UCSD-AML1 (cell line): Measurements from ENCODE around the gene BROX.
"Not testable (repeated sequence)": the region's sequence is repeated elsewhere in the genome, so short reads cannot be mapped to it uniquely, and the experiment has no call there.

Experiments
- DNase-seq: peaks from one replicate; lab custom pipeline; 2025; ENCODE audit not compliant: unreplicated experiment; lab: John Stamatoyannopoulos, UW

Gene BROX

DNA sequence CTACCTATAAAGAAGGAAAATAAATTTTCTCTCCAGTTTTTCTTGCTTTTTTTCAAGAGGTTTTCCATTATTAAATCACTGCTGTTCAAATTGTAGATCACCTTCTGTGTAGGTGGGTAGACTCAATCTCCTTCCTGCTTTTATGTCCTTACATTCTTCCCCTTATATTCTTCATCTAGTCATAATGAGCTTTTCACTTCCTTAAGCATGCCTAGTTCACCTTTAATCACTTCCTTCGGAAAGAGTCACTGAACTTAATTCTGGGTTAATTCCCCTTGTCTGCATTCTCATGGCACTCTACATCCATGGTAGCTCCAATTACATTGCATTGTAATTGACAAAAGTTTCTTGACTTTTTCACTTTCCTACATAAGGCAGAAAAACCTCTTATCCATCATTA, 18.5 kb downstream of the BROX start:
- no peak for DNase-seq

DNA sequence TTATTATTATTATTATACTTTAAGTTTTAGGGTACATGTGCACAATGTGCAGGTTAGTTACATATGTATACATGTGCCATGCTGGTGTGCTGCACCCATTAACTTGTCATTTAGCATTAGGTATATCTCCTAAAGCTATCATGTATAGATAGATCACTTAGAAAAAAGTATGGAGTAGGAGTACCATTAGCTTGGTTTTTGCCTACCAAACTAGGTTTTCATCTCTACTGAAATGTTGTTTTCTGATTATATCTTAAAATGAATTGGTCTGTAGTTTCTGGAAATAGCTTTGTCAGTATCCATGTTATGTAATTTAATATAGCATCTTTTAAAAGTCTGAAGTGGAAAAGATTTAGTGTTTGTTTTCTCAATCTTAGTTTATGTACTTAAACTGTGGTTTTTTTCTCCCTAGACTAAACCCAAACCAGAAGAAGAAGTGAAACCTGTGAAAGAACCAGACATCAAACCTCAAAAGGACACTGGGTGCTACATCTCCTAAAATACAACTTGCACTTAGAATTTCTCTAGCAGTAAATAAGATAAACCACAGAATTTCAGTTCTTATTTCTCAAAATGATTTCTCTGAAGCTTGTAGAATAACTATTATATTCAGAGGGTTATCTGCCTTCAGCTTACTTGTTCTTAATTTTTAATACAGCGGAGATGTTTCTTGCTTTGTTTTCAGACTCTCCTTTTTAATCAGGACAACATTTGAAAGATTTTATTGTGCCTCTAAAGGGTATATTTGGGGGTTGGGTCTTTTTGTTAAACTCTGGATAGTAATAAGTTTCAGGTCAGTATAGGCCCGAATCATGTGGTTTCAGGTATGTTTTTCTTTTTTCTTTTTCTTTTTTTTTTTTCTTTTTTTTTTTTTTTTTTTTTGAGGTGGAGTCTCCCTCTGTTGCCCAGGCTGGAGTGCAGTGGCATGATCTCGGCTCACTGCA, 20.1 kb downstream of the BROX start:
- DNase-seq, result no peak

DNA sequence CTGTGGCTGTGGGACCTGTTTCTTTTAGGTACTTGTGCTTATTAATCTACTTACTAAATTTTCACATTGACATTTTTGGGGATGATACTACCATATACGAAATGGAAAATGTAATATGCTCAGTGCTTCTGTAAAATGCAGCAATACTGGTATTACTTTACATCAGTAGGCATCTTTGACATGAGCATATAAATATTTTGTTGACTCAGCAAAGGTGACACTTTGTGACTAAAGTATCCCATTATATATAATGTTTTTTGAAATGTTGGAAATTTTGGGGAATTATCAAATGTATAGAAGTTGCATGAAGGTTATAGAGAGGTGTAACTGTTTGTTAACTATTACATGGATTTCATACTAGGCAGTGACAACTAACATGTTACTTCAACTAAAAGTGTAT, 22.4 kb downstream of the BROX start:
- no peak for DNase-seq

- DNase-seq, result no peak
Measured at GRCh38 chr1:222736470-222736869, 24.1 kb downstream of the BROX start.

GRCh38 chr1:222736972-222737371, 24.6 kb downstream of the BROX start, which contains the start of gene FAM177B:
FAM177B (plus strand) TSS chr1:222737202; CDS start chr1:222746546, 9,344 bp downstream.
- DNase-seq, result no peak

GRCh38 chr1:222739465-222739864, 27.1 kb downstream of the BROX start:
- DNase-seq, result no peak

DNA sequence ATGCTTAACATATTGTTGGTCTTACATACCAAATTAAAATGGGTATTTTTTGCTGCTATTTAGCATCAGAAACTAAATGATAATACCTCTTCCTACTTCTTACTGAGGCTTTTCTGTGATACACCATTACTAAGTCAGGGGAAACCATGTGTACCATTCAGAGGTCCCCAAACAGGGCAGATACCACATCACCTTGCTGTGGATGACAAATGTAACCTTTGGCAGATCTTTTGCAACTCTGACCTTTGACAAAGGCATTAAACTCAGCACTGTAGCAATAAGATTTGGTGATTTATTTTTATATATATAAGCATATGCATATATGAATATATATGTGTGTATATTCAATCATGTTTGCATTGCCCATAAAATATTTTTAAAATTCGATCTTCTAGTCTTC, 27.6 kb downstream of the BROX start:
- no peak for DNase-seq

- not testable (repeated sequence) for DNase-seq
Measured at GRCh38 chr1:222741630-222742457, 29.5 kb downstream of the BROX start.

- DNase-seq, result no peak
Measured at GRCh38 chr1:222749927-222750326, 37.6 kb downstream of the BROX start.

- no peak for DNase-seq
Measured at GRCh38 chr1:222750651-222751050, 38.3 kb downstream of the BROX start.

DNA sequence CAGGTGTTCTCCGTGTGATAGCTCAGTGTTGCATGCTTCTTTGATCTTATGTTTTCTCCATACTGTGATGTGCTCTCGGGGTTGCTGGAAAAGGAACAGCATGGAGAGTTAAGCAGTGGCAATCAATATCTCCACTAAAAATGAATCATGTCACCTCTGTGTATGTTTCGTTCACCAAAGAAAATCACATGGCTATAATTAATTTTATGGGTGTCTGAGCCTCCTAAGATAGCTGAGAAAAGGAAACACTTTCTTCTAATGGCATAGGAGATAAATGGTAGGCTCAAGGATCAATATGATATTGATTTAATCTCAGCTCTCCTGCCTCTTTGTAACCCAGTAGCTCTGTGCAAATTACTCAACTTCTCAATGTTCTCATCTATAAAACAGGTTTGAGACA, 38.9 kb downstream of the BROX start:
- no peak for DNase-seq

GRCh38 chr1:222754366-222755139, 42.2 kb downstream of the BROX start:
- no peak for DNase-seq

GRCh38 chr1:222757646-222758268, 45.4 kb downstream of the BROX start:
- no peak for DNase-seq

- DNase-seq, result no peak
Measured at GRCh38 chr1:222759451-222760035, 47.2 kb downstream of the BROX start.

DNA sequence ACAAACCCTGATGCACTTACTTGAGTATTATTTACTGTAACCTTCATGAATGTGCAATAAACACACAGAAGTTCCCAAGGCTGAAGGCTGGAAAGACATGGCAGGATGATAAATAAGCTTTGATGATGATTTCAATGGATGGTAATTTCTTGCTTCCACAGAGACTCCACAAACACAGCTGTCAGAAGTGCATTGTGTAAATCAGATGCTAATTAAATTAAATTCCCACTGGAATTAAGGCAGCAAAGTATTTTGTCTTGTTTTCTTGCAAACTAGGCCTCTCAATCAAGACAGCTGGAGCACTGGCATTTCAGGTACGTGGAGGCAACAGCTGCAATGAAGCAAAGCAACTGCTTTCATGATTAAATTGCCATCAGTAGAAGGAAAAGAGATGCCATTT, 48.7 kb downstream of the BROX start:
- DNase-seq, result no peak

DNA sequence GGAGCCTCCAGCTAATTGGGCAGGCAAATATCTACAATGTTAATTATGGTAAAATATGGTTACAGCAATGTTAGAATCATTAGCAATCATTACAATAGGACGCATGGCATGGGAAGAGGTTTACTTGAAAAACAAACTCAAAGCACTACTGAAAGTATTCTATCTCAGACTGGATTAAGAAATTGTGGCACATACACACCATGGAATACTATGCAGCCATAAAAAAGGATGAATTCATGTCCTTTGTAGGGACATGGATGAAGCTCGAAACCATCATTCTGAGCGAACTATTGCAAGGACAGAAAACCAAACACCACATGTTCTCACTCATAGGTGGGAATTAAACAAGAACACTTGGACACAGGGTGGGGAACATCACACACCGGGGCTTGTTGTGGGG, 49.8 kb downstream of the BROX start:
- not testable (repeated sequence) for DNase-seq

DNA sequence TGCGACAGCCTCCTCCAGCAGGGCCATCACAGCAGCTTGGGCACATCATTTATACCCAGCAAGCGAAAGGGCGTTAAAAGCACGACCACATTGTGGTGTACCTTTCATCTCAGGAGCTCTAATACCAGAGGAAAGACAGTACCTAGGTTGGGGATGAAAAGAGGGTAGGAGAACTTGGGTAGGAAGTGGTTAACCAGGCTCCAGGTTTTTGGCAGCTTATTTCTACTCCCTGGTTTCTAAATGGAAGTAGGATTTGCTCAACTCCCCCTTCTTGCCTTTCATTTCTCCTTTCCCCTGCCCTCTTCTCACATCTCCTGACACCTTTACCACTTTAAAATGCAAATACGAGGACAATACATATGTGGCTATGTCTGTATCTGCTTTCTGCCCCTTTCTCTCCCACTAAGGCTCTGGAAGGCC, 54.8 kb downstream of the BROX start:
- DNase-seq, result no peak

GRCh38 chr1:222768592-222768991, 56.2 kb downstream of the BROX start:
- DNase-seq, result no peak

DNA sequence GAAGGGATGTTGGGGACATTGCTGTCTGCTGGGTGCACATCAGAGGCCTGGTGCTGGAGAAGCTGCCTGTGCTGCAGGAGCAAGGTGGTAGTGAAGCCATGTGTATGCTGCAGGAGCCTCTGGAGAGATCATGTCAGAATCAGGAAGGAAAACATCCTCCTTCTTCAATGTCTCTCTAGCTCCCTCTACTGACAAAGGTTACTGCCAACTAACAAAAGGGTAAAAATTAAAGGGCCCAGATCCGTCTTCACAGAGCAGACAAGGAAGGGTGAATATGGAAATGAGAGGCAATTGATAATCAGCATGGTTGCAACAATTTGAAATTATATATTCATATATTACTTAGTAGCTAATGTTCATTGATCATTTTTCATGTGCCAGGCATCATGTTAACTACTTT, 56.8 kb downstream of the BROX start:
- no peak for DNase-seq

DNA sequence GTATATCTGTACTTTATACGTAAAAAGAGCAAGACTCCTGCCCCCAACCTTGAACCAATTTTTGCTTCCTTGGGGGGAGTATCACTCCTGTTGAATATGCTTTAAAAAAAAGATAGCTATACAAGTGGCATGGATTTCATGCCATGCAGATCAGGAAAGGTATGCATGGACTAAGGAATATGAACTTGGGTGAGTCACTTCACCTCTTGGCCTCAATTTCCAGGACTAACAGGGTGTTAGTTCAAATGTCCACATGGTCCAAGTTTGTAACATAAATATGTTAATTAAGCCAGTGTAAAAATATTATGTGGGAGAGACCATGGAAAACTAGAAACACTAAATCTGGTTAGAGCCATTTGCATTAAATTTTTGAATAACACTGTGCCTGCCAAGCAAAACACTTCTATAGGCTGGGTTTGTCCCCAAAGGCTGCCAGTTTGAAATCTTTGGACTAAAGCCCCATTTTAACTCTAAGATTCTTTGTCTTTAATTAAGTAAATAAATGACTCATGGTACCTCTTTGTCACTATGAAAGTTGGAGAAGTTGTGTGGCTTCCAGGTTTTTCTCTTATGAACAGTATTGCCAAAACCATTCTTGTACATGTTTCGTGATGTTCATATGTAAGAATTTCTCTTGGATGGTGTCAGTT, 57.7 kb downstream of the BROX start:
- no peak for DNase-seq
